NCI-H1105 (cell line): Measurements from ENCODE around the gene MAMDC2.

ENCODE experiments used
- DNase-seq: peaks from one replicate; lab custom pipeline; 2025; lab: John Stamatoyannopoulos, UW

The MAMDC2 gene

GRCh38 chr9:70064496-70064895 is 20.8 kb downstream of the MAMDC2 start:
- no peak for DNase-seq

- DNase-seq, result no peak
Observed at GRCh38 chr9:70065572-70065971, 21.9 kb downstream of the MAMDC2 start.

- no peak for DNase-seq
Observed at GRCh38 chr9:70066418-70066817, 22.8 kb downstream of the MAMDC2 start.

- no peak for DNase-seq
Observed at GRCh38 chr9:70066874-70067273, 23.2 kb downstream of the MAMDC2 start.

GRCh38 chr9:70069704-70070103 is 26.1 kb downstream of the MAMDC2 start:
- no peak for DNase-seq

- DNase-seq, result no peak
Observed at GRCh38 chr9:70073193-70073592, 29.5 kb downstream of the MAMDC2 start.

- no peak for DNase-seq
Observed at GRCh38 chr9:70073756-70074155, 30.1 kb downstream of the MAMDC2 start.

GRCh38 chr9:70076678-70077077 is 33.0 kb downstream of the MAMDC2 start:
- DNase-seq, result no peak

GRCh38 chr9:70079417-70080037 is 35.9 kb downstream of the MAMDC2 start:
- peak; percentile 76 for DNase-seq

- peak; percentile 52 for DNase-seq
Observed at GRCh38 chr9:70080481-70081119, 37.0 kb downstream of the MAMDC2 start.

GRCh38 chr9:70081120-70081495 is 37.5 kb downstream of the MAMDC2 start:
- DNase-seq, result no peak

- no peak for DNase-seq
Observed at GRCh38 chr9:70083429-70083828, 39.8 kb downstream of the MAMDC2 start.

GRCh38 chr9:70085241-70085640 is 41.6 kb downstream of the MAMDC2 start:
- DNase-seq, result no peak

GRCh38 chr9:70091103-70091502 is 47.5 kb downstream of the MAMDC2 start:
- no peak for DNase-seq

- no peak for DNase-seq
Observed at GRCh38 chr9:70091572-70091971, 47.9 kb downstream of the MAMDC2 start.

GRCh38 chr9:70092190-70092589 is 48.5 kb downstream of the MAMDC2 start:
- DNase-seq, result no peak

- no peak for DNase-seq
Observed at GRCh38 chr9:70093095-70093494, 49.4 kb downstream of the MAMDC2 start.

- no peak for DNase-seq
Observed at GRCh38 chr9:70093944-70094343, 50.3 kb downstream of the MAMDC2 start.

- no peak for DNase-seq
Observed at GRCh38 chr9:70094747-70095146, 51.1 kb downstream of the MAMDC2 start.

- no peak for DNase-seq
Observed at GRCh38 chr9:70097187-70097586, 53.5 kb downstream of the MAMDC2 start.

- no peak for DNase-seq
Observed at GRCh38 chr9:70100362-70100761, 56.7 kb downstream of the MAMDC2 start.

GRCh38 chr9:70101265-70101664 is 57.6 kb downstream of the MAMDC2 start:
- no peak for DNase-seq

- no peak for DNase-seq
Observed at GRCh38 chr9:70105147-70105546, 61.5 kb downstream of the MAMDC2 start.

- no peak for DNase-seq
Observed at GRCh38 chr9:70106571-70106970, 62.9 kb downstream of the MAMDC2 start.
